GM19023 (cell line): Measurements from ENCODE around the gene SRXN1.

Experiments
- ATAC-seq: cut with Tn5 transposase; IDR thresholded peaks from one replicate; pipeline ENCODE4 v1.9.1; 2021; ENCODE audit warnings: mild to moderate bottlenecking, moderate library complexity; ENCODE audit not compliant: unreplicated experiment

Gene SRXN1

DNA sequence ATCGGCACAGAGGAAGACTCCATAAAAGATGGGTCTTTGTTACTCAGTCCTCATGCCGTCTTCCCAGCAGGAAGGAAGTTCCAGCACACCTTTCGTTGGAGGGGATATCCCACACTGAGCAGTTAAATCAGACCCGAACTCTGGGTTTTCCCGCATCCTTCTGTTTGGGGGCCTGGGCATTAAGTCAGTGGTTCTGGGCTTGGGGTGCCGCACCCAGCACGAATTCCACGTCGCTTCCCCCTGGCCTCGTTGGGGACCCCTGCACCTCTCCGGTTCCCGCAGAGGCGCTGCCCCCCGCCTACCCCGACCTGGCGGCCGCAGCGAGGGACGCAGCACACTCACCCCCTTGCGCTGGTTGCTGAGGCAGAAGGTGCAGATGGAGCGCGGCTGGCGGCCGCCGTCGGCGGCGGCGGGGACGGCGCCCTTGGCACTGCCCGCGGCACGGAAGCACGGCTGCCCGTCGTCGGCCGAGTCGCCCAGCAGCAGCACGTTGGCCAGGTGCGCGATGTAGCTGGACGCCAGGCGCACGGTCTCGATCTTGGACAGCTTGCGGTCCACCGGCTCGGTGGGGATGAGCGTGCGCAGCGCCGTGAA, 43.5 kb downstream of the SRXN1 start:
- ATAC-seq, result no peak

DNA sequence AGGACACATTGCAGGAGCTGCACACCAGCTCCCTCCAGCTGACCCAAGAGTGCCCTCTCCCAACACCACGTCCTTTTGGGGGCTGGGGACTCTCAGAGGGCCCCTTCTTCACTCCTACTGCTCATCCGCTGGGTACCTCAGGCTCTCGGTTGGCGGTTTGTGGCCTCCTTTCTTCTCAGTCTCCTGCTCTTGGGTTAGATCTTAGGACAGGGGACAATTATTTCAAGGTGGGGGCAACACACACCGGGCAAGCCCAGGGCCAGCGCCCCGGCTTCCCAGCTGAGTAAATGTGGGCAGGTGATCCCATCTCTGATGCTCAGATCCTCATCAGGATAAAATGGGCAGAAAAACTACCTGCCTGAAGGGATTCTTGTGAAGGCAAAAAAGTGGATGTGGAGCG, 44.0 kb downstream of the SRXN1 start:
- no peak for ATAC-seq

- ATAC-seq, result no peak
Measured at GRCh38 chr20:607476-607875, 45.5 kb downstream of the SRXN1 start.

DNA sequence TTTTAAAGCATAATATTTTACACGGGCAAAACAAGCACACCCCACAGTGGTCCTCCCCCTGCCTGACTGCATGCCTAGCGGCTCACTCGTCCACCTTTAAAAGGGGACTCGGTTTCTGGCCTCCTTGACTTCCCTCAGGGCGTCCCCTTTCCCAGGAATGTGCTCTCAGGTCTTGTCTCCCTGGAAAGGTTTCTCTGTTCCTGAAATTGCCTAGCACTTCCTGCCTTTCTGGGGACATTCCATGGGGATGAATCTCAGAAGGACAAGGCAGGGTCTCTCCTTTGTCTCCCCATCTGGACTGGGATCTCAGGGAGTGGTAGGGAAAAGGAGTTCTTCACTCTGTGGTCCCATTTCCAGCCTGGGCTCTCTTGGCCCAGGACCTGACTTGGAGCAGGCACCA, 47.8 kb downstream of the SRXN1 start:
- ATAC-seq, result no peak

DNA sequence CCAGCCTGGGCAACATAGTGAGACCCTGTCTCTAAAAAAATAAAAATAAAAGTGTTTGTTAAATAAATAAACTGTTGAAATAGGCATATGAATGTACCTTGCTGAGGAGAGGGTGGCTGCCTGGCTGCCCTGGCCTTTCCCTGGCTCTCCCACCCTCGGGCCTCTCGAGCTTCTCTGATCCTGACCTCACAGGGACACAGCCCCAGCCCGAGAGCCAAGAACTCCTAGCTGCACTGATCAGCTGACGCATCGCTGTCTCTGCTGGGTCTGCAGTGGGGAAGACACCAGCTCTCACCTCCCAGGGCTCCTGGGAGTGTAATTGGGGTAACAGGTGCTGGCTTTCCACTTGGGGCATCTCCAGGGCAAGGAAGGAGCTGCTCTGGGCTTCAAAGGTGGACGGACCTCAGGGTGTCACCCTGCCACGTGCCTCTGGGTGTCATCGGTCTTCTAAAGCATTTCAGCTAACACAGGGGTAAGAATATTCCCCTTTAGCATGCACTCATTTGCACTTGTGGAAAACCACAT, 49.8 kb downstream of the SRXN1 start:
- no peak for ATAC-seq

GRCh38 chr20:602111-602970, 50.7 kb downstream of the SRXN1 start:
- ATAC-seq, result no peak

DNA sequence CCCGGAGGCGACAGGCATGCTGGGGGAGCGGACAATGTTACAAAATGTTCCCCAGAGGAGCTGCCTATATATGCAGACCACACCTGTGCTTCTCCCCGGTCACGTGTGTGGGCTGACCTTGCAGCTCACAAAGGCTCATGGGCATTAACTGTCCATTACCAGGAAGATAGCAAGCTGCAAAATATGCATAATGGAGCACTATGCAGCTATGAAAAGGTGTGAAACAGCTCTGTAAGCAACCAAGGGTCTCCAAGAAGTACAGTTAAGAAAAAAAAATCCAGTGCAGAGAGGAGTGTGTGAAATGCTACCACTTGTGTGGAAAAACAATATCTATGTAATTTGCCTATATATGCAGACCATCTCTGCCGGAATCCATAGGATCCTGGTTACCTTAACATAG, 52.3 kb downstream of the SRXN1 start:
- no peak for ATAC-seq

GRCh38 chr20:600141-600540, 52.9 kb downstream of the SRXN1 start:
- ATAC-seq, result no peak

GRCh38 chr20:598133-598850, 54.7 kb downstream of the SRXN1 start:
- ATAC-seq, result no peak

- no peak for ATAC-seq
Measured at GRCh38 chr20:597560-597959, 55.4 kb downstream of the SRXN1 start.
